GM21723 (cell line): Measurements from ENCODE around the gene WDTC1.
A peak's percentile ranks its signal among the peaks of the same experiment; 100 is the strongest.

Source experiments
- ATAC-seq: cut with Tn5 transposase; IDR thresholded peaks from one replicate; pipeline ENCODE4 v1.9.1; 2021; ENCODE audit warnings: mild to moderate bottlenecking, moderate library complexity; ENCODE audit not compliant: unreplicated experiment

WDTC1 gene

GRCh38 chr1:27333717-27334279 lies 99.4 kb downstream of the WDTC1 start:
- ATAC-seq: no peak

GRCh38 chr1:27335506-27336422 lies 101.3 kb downstream of the WDTC1 start:
- no peak for ATAC-seq

- no peak for ATAC-seq
These were observed 102.3 kb downstream of the WDTC1 start for GRCh38 chr1:27336756-27337155.

GRCh38 chr1:27338751-27339150 lies 104.3 kb downstream of the WDTC1 start:
- ATAC-seq: no peak

- no peak for ATAC-seq
These were observed 104.8 kb downstream of the WDTC1 start for GRCh38 chr1:27339213-27339612.

- peak; percentile 64 for ATAC-seq
These were observed 107.3 kb downstream of the WDTC1 start, which contains the start of gene SYTL1 for GRCh38 chr1:27341525-27342252. SYTL1 (plus strand) TSS chr1:27342022; CDS start chr1:27345335, 3,313 bp downstream.

- peak; percentile 11 for ATAC-seq
These were observed 108.0 kb downstream of the WDTC1 start for GRCh38 chr1:27342391-27342777.

- ATAC-seq: peak; percentile 36
These were observed 108.6 kb downstream of the WDTC1 start for GRCh38 chr1:27342778-27343638.

- no peak for ATAC-seq
These were observed 109.2 kb downstream of the WDTC1 start for GRCh38 chr1:27343639-27344025.

- ATAC-seq: no peak
These were observed 110.8 kb downstream of the WDTC1 start for GRCh38 chr1:27345272-27345671.

GRCh38 chr1:27346357-27346756 lies 111.9 kb downstream of the WDTC1 start:
- no peak for ATAC-seq

- ATAC-seq: no peak
These were observed 112.7 kb downstream of the WDTC1 start for GRCh38 chr1:27346991-27347624.

GRCh38 chr1:27348861-27349783 lies 114.7 kb downstream of the WDTC1 start:
- no peak for ATAC-seq

GRCh38 chr1:27349784-27350662 lies 115.6 kb downstream of the WDTC1 start:
- ATAC-seq: no peak

- no peak for ATAC-seq
These were observed 116.5 kb downstream of the WDTC1 start for GRCh38 chr1:27350663-27351540.

GRCh38 chr1:27351541-27352107 lies 117.2 kb downstream of the WDTC1 start:
- ATAC-seq: no peak

GRCh38 chr1:27353166-27353565 lies 118.7 kb downstream of the WDTC1 start:
- no peak for ATAC-seq
